Kidney (tissue), 14 donors: ENCODE data around the gene GNB1. TPM values are rescaled to one million over a fixed set of nuclear protein-coding genes. Genes with fewer than 3 reads are reported as not detected.

Source experiments
- DNase-seq, 5 donors: peaks; one replicate each; pipeline ENCODE4 v3.0.0-alpha.2; 2013 to 2020
- FAIRE-seq: peaks from 2 replicates; lab custom pipeline; 2012; peaks lifted over from hg19 to GRCh38; lab: Jason Lieb, UNC
- H3K27ac ChIP-seq, 2 donors: one replicate each; pipeline ENCODE4 v1.7.0; 2013; ENCODE audit warnings: low read depth in 2 of 2, low read length in 2 of 2, inconsistent platforms in 1 of 2
- H3K27me3 ChIP-seq: one replicate; pipeline ENCODE4 v1.7.1; 2013; ENCODE audit warnings: low read length, inconsistent platforms; ENCODE audit not compliant: control insufficient read depth, insufficient read depth
- H3K36me3 ChIP-seq, 3 donors: one replicate each; pipeline versions ENCODE4 v1.7.0 to v1.7.1; 2013; ENCODE audit warnings: low read length in 3 of 3, control low read depth in 1 of 3, inconsistent platforms in 1 of 3; ENCODE audit not compliant: insufficient read depth in 3 of 3, control insufficient read depth in 2 of 3
- H3K4me1 ChIP-seq, 3 donors: one replicate each; pipeline versions ENCODE4 v1.7.0 to v1.7.1; 2013; ENCODE audit warnings: low read length in 3 of 3, inconsistent platforms in 1 of 3, low read depth in 1 of 3; ENCODE audit not compliant: control insufficient read depth in 2 of 3, insufficient read depth in 2 of 3
- H3K4me3 ChIP-seq, 3 donors: one replicate each; pipeline versions ENCODE4 v1.7.0 to v1.8.1; 2013; ENCODE audit warnings: low read length in 3 of 3, control low read depth in 1 of 3, inconsistent platforms in 1 of 3
- H3K9ac ChIP-seq, 3 donors: one replicate each; pipeline versions ENCODE4 v1.7.0 to v1.7.1; 2013; ENCODE audit warnings: low read length in 3 of 3, control low read depth in 1 of 3, inconsistent platforms in 1 of 3
- H3K9me3 ChIP-seq, 3 donors: one replicate each; pipeline versions ENCODE4 v1.7.0 to v1.7.1; 2013; ENCODE audit warnings: low read length in 3 of 3, control low read depth in 1 of 3, inconsistent platforms in 1 of 3; ENCODE audit not compliant: control insufficient read depth in 2 of 3, insufficient read depth in 1 of 3
- intact Hi-C: fragments of 100-400 bp; cut with DNase I; formaldehyde crosslinking; loops from one replicate; pipeline ENCODE4 v1.11.1; 2022
- polyA plus RNA-seq: library from polyadenylated mRNA; stranded (reverse); fragments of 350-450 nt; fragmentation: Illumina TruSeq; extraction: RNeasy Lipid Tissue Mini Kit (QIAGEN cat#74804); gene quantifications from one replicate; pipeline ENCODE4 v1.2.3, GENCODE V29; 2014; ENCODE audit warnings: low read depth, low replicate concordance; ENCODE audit not compliant: insufficient read depth
- total RNA-seq: library from RNA; stranded (reverse); fragmentation: NEBNext Ultra II Directional; extraction: Animal tissue kit (Norgen Biotek cat#: 25700); gene quantifications from one replicate; pipeline ENCODE4 v1.2.1, GENCODE V29; 2021
- TF ChIP-seq, protein P1 (sequence below): IDR thresholded peaks from 3 replicates; pipeline ENCODE4 v1.5.1; 2012; ENCODE audit warnings: mild to moderate bottlenecking, moderate library complexity, borderline replicate concordance; ENCODE audit not compliant: insufficient read depth; ENCODE audit errors: extremely low read depth
- donor health status: control.
- donor health status: control.
- donor health status: control.
- donor health status: control.
- donor health status: control.
- donor health status: DM: yes; HTN: yes; CAD: no.
- donor health status: Normal renal cell carcinoma (clear cell type).

Gene GNB1
- total and polyA plus RNA-seq, 2 donors from 2014 or later: 144 to 347 TPM

DNA sequence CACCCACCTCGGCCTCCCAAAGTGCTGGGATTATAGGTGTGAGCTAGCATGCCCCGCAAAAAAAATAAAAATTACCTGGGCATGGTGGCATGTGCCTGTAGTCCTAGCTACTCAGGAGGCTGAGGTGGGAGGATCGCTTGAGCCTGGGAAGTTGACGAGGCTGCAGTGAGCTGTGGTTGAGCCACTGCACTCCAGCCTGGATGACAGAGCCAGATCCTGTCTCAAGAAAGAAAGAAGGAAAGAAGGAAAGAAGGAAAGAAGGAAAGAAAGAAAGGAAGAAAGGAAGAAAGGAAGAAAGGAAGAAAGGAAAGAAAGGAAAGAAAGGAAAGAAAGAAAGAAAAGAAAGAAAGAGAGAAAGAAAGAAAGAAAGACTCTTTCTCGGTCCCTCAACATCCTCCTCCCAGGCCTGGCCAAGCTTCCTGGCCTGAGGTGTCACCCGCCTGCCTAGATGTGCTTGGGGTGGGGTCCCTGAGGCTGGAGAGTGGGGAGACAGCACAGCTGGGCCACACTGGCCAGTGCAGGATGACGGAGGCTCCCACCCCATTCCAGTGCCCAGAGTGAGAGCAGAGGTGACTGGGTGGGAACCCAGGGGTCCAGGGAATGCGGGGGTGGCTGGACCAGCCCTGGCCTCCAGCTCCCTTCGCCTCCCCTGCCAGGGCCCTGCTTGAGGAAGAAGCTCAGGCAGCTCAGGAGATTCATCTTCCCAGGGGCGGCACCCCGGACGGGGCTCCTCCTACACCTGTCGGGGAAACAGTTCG lies 10.2 kb upstream of the GNB1 start:
- H3K4me1 ChIP-seq: peaks cover 0 to 2% (median 0%) of the 10 kb centered on the region in 3 donors
- TF ChIP-seq, protein P1, sequence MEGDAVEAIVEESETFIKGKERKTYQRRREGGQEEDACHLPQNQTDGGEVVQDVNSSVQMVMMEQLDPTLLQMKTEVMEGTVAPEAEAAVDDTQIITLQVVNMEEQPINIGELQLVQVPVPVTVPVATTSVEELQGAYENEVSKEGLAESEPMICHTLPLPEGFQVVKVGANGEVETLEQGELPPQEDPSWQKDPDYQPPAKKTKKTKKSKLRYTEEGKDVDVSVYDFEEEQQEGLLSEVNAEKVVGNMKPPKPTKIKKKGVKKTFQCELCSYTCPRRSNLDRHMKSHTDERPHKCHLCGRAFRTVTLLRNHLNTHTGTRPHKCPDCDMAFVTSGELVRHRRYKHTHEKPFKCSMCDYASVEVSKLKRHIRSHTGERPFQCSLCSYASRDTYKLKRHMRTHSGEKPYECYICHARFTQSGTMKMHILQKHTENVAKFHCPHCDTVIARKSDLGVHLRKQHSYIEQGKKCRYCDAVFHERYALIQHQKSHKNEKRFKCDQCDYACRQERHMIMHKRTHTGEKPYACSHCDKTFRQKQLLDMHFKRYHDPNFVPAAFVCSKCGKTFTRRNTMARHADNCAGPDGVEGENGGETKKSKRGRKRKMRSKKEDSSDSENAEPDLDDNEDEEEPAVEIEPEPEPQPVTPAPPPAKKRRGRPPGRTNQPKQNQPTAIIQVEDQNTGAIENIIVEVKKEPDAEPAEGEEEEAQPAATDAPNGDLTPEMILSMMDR: no peak
- no peak for FAIRE-seq
- intact Hi-C loops: no loop called here
- no peak overlapping the region for H3K9ac ChIP-seq
- no peaks in the 10 kb centered on the region for H3K36me3 ChIP-seq
- no peaks in the 10 kb centered on the region for H3K27me3 ChIP-seq
- no peak overlapping the region for H3K27ac ChIP-seq
- no peaks in the 10 kb centered on the region for H3K9me3 ChIP-seq
- no peak overlapping the region for H3K4me3 ChIP-seq
- DNase-seq: peak in 1 of 5 donors; percentile 75

DNA sequence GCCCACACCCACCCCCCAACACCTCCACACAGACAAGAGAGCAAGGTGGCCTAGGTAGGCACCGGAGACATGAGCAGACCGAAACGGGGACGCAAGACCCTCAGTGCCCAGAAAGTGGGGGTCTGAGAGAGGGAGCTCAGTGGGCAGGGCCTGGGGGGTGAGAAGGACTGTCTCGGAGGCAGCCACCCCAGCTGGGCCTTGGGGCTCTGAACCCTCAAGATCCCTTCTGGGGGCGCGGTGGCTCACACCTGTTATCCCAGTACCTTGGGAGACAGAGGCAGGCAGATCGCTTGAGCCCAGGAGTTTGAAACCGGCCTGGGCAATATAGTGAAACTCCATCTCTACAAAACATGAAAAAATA lies 9.1 kb upstream of the GNB1 start:
- no peak overlapping the region for H3K9ac ChIP-seq
- FAIRE-seq: no peak
- no peaks in the 10 kb centered on the region for H3K27me3 ChIP-seq
- H3K36me3 ChIP-seq: no peaks in the 10 kb centered on the region
- no peaks in the 10 kb centered on the region for H3K9me3 ChIP-seq
- DNase-seq: peak in 1 of 5 donors; percentile 48
- peaks cover 0 to 7% (median 3%) of the 10 kb centered on the region in 3 donors for H3K4me1 ChIP-seq
- H3K4me3 ChIP-seq: no peak overlapping the region
- intact Hi-C loops: no loop called here
- H3K27ac ChIP-seq: no peak overlapping the region
- TF ChIP-seq, protein P1: no peak

DNA sequence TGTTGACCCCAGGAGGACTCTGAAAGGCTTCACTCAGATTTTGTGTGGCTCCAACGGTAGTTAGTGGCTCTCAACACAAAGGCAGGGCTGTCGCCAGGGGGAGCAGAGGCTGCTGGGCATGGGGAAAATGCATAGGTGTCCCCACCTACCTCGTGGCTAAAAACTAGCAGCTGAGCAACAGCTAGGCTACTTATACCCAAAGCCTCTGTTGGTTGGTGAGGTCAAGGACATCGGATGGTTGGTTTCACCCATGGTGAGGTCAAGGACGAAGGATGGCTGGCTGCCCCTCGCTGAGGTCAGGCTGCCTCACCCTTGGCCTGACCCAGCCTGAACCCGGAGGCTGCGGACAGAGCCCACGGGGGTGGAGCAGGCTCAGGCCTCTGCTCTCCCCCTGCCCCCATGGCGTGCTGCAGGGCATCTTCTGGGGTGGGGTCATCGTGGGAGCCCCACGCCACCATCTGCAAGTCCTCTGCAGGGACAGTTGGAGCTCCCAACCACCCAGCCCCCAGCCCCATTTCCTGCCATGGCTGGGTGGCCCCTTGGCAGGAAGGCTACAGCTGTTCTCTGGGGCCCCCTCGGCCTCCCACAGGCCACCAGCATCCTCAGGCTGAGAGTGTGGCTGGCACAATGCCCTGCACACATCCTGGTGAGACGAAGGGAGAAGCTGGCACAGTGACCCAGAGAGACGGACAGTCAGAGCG lies 8.5 kb upstream of the GNB1 start:
- intact Hi-C loops: no loop called here
- Histone ChIP-seq H3K27me3 (no peaks in the 10 kb centered on the region), H3K36me3 (no peaks in the 10 kb centered on the region), H3K4me1 (peaks cover 0 to 10% (median 7%) of the 10 kb centered on the region in 3 donors), H3K9ac (no peak overlapping the region), H3K9me3 (no peaks in the 10 kb centered on the region), H3K4me3 (no peak overlapping the region), H3K27ac (no peak overlapping the region)
- TF ChIP-seq, protein P1: no peak
- DNase-seq (peak in 1 of 5 donors; percentile 50), FAIRE-seq (no peak)
